PC-9 (cell line): ENCODE measurements around the gene POPDC2. TPM values are rescaled to one million over a fixed set of nuclear protein-coding genes. Genes with fewer than 3 reads are reported as not detected.

ENCODE experiments used
- BruUV-seq: library from RNA; stranded (reverse); fragments of 400-500 nt; replicated peaks from 2 replicates; lab custom pipeline; 2021; lab: Mats Ljungman, UMichigan
- CTCF ChIA-PET: fragments of 300-600 bp; sonication (Branson Sonifier 250); formaldehyde crosslinking; loops from one replicate; lab custom pipeline; 2022; ENCODE audit warnings: antibody characterized with exemption; lab: Charles Lee
- POLR2A ChIA-PET: fragments of 300-600 bp; sonication (Branson Sonifier 250); formaldehyde crosslinking; loops from one replicate; lab custom pipeline; 2022; ENCODE audit warnings: antibody characterized with exemption; ENCODE audit not compliant: unreplicated experiment; lab: Charles Lee
- DNase-seq, 2 experiments: peaks; one replicate each; pipeline versions ENCODE4 v3.0.0 to v3.0.0-alpha.2; 2015 to 2022; ENCODE audit warnings: mixed read lengths in 1 of 2
- H2AFZ ChIP-seq: fragments of 200-600 bp; sonication (generic); 2 replicates; pipeline ENCODE4 v1.8.1; 2017; ENCODE audit warnings: antibody characterized with exemption
- H3F3A ChIP-seq: fragments of 200-600 bp; sonication (generic); 2 replicates; pipeline ENCODE4 v1.8.1; 2017; ENCODE audit warnings: antibody characterized with exemption, mild to moderate bottlenecking, low read depth; ENCODE audit not compliant: insufficient read depth
- H3K27ac ChIP-seq: fragments of 200-600 bp; sonication (generic); 2 replicates; pipeline ENCODE4 v1.6.1; 2016; ENCODE audit warnings: mixed run types
- H3K27me3 ChIP-seq: fragments of 200-600 bp; sonication (generic); 2 replicates; pipeline ENCODE4 v1.6.1; 2016; ENCODE audit warnings: low read depth, mixed run types; ENCODE audit not compliant: insufficient read depth
- H3K36me3 ChIP-seq: fragments of 200-600 bp; sonication (generic); 2 replicates; pipeline ENCODE4 v1.6.1; 2016; ENCODE audit warnings: low read depth, mixed run types
- H3K4me1 ChIP-seq: fragments of 200-600 bp; sonication (generic); replicated peaks from 2 replicates; pipeline ENCODE4 v1.6.1; 2016; ENCODE audit warnings: mixed run types; ENCODE audit not compliant: insufficient read depth
- H3K4me2 ChIP-seq: fragments of 200-600 bp; sonication (generic); 2 replicates; pipeline ENCODE4 v1.6.1; 2017; ENCODE audit warnings: mixed run types
- H3K4me3 ChIP-seq: fragments of 200-600 bp; sonication (generic); 2 replicates; pipeline ENCODE4 v1.6.1; 2016; ENCODE audit warnings: mixed run types
- H3K79me2 ChIP-seq: fragments of 200-600 bp; sonication (generic); 2 replicates; pipeline ENCODE4 v1.6.1; 2017; ENCODE audit warnings: low read depth, mixed run types
- H3K9me2 ChIP-seq: fragments of 200-600 bp; sonication (generic); 2 replicates; pipeline ENCODE4 v1.8.1; 2017; ENCODE audit warnings: mild to moderate bottlenecking; ENCODE audit not compliant: insufficient read depth
- H3K9me3 ChIP-seq: fragments of 200-600 bp; sonication (generic); 2 replicates; pipeline ENCODE4 v1.8.1; 2016; ENCODE audit warnings: low read depth; ENCODE audit not compliant: insufficient read depth
- H4K20me1 ChIP-seq: fragments of 200-600 bp; sonication (generic); 2 replicates; pipeline ENCODE4 v1.8.1; 2017; ENCODE audit not compliant: insufficient read depth
- EZH2 ChIP-seq: fragments of 200-600 bp; sonication (generic); IDR thresholded peaks from 2 replicates; pipeline ENCODE4 v1.8.0; 2017; ENCODE audit warnings: antibody characterized with exemption, low read depth
- intact Hi-C: fragments of 100-400 bp; cut with micrococcal nuclease; formaldehyde crosslinking; loops from one replicate; pipeline ENCODE4 v1.10.0; 2022; ENCODE audit not compliant: unreplicated experiment
- total RNA-seq: library from RNA; stranded (reverse); gene quantifications from 2 replicates; pipeline ENCODE4 v1.2.3, GENCODE V29; 2021
- TF ChIP-seq, protein P1 (sequence below): fragments of 200-600 bp; sonication (generic); conservative IDR thresholded peaks from 2 replicates; pipeline ENCODE4 v1.6.1; 2017; ENCODE audit warnings: mixed run types, antibody characterized with exemption, mild to moderate bottlenecking, moderate library complexity

POPDC2 gene
- total RNA-seq, 1 experiment from 2014 or later: 3.5 TPM

DNA sequence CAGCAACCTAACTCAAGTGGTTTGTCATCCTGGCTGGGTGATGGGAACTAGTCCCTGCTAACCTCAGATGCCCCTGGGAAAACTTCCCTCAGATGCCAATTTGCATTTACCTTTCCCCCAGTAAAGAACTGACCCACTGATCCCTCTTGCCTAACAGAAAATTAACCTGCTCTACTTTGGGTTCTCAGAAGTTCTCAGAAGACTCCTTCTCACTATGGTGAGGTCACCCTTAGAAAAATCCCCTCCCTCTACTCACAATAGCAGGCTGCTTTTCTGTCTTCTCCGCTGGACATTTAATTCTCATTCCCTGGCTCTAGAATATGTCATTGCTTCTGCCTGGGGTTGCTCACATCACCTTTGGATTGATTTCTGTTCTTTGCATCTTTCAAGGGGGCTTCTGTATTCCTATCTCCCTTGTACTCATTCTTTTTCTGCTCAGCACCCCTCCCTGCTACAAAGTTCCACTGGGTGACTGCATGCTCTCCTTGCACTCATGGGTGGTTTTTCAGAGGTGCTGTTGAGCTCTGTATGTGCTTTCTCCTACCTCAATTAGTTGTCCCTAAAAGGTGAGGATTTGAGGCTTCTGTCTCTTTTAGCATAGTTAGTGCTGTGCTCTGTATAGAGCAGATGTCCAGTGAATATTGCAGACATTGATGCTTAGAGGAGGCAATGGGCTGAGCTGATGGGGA lies 61.8 kb downstream of the POPDC2 start:
- Histone ChIP-seq H3K9me3 (no peaks in the 10 kb centered on the region), H3K27ac (no peak overlapping the region), H3K79me2 (no peaks in the 10 kb centered on the region), H3K27me3 (peaks cover under 1% of the 10 kb centered on the region; the same call in 1 of the 2 replicates), H3K4me1 (no peaks in the 10 kb centered on the region), H3K4me3 (no peak overlapping the region), H3K9me2 (no peaks in the 10 kb centered on the region), H2AFZ (no peak overlapping the region), H3K4me2 (no peak overlapping the region), H4K20me1 (no peaks in the 10 kb centered on the region), H3K36me3 (no peaks in the 10 kb centered on the region), H3F3A (no peaks in the 10 kb centered on the region)
- no peak for DNase-seq
- no peak for TF ChIP-seq EZH2
- TF ChIP-seq, protein P1, sequence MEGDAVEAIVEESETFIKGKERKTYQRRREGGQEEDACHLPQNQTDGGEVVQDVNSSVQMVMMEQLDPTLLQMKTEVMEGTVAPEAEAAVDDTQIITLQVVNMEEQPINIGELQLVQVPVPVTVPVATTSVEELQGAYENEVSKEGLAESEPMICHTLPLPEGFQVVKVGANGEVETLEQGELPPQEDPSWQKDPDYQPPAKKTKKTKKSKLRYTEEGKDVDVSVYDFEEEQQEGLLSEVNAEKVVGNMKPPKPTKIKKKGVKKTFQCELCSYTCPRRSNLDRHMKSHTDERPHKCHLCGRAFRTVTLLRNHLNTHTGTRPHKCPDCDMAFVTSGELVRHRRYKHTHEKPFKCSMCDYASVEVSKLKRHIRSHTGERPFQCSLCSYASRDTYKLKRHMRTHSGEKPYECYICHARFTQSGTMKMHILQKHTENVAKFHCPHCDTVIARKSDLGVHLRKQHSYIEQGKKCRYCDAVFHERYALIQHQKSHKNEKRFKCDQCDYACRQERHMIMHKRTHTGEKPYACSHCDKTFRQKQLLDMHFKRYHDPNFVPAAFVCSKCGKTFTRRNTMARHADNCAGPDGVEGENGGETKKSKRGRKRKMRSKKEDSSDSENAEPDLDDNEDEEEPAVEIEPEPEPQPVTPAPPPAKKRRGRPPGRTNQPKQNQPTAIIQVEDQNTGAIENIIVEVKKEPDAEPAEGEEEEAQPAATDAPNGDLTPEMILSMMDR: no peak
- POLR2A ChIA-PET: interaction anchor here (0.6 kb wide), 1 partner anchor 19 kb away, joined by 5 read pairs; no protein-coding TSS in a partner anchor
- BruUV-seq: no TSS peak
- intact Hi-C loops: no loop called here
- CTCF ChIA-PET: no interaction called here

DNA sequence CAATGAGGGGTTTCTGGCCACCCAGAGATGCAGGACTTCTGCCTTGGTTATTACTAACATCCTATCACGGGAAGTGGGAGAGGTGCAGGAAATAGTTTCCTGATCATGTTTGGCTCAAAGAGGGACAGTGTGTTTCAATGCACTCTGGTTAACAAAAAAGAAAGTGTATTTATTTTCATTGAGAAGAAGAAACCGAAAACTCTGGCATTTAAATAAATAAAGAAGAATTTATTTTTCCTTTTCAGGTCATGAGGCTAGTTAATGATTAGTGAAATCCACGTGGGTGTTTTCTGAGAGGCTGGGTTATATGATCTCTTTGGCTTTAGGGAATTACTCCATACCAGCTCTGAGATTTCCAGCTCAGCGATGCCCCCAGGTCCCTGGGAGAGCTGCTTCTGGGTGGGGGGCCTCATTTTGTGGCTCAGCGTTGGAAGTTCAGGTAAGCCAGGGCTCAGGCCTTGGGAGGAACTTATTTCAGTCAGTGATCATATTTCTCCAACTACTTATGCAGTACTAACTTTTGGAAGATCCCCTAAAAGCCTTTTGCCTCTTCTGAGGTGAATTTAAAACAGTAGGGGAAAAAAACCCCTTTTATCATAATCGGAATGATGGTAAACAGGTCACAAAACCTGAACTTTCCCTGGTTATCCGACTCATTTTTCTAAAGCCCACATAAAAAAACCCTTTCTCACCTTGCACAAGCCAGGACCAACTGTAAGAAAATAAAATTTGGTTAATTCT lies 62.7 kb downstream of the POPDC2 start, which contains the start of gene PLA1A:
PLA1A (plus strand) TSS at position 338 of the 741 bp plus-strand sequence; CDS start at position 367, 29 bp downstream.
- H2AFZ ChIP-seq: 0 out of 2 replicates have a peak within 1 kb of the TSS, but pooled peaks have one; percentile 31
- intact Hi-C loops: no loop called here
- H3F3A ChIP-seq: no peaks in the 10 kb centered on the region
- H3K4me1 ChIP-seq: no peaks in the 10 kb centered on the region
- no peak for DNase-seq
- H3K4me2 ChIP-seq: no peak within 1 kb of the TSS
- no TSS peak for BruUV-seq
- H3K9me2 ChIP-seq: no peaks in the 10 kb centered on the region
- ChIA-PET CTCF (no interaction called here), POLR2A (no interaction called here)
- no peaks in the 10 kb centered on the region for H3K79me2 ChIP-seq
- H3K4me3 ChIP-seq: no peak within 1 kb of the TSS
- H3K27me3 ChIP-seq: peaks cover 3% of the 10 kb centered on the region; the same call in 1 of the 2 replicates
- no peaks in the 10 kb centered on the region for H3K36me3 ChIP-seq
- no peak within 1 kb of the TSS for H3K27ac ChIP-seq
- no peaks in the 10 kb centered on the region for H4K20me1 ChIP-seq
- TF ChIP-seq, protein P1: no peak
- no peak for TF ChIP-seq EZH2
- H3K9me3 ChIP-seq: no peaks in the 10 kb centered on the region

DNA sequence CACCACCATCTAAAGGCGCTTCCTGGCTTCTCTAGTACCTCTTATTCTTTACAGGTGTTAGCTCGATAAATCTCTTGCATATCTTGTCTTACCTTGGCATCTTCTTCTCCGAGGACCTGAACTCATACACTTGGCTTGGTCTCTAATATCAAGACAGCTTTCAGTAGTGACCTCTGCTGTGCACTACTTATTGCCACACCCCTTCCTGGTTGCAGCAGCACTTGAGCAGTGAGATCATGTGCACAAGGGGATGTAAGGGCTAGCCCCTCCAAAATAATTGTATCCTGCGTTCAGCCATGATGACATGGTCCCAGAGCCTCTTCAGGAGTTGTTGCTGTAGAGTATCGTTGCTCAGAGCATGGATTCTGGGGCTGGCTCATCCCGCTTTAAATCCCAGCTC lies 64.0 kb downstream of the POPDC2 start:
- no TSS peak for BruUV-seq
- CTCF ChIA-PET: no interaction called here
- Histone ChIP-seq H3K36me3 (no peaks in the 10 kb centered on the region), H3K79me2 (no peaks in the 10 kb centered on the region), H3K4me3 (no peak overlapping the region), H3K4me1 (no peaks in the 10 kb centered on the region), H2AFZ (no peak overlapping the region), H3K27me3 (peaks cover 13% of the 10 kb centered on the region), H3K9me3 (no peaks in the 10 kb centered on the region), H3K9me2 (no peaks in the 10 kb centered on the region), H4K20me1 (no peaks in the 10 kb centered on the region), H3K4me2 (no peak overlapping the region), H3K27ac (no peak overlapping the region), H3F3A (no peaks in the 10 kb centered on the region)
- intact Hi-C loops: no loop called here
- POLR2A ChIA-PET: no interaction called here
- no peak for DNase-seq
- TF ChIP-seq, protein P1: no peak
- TF ChIP-seq EZH2: no peak
